GM10248 (cell line): ENCODE data around the gene SIRPB2.

ENCODE experiments used
- CTCF ChIA-PET: fragments of 300-600 bp; sonication (Branson Sonifier 250); formaldehyde crosslinking; extraction: SDS; loops from one replicate; lab custom pipeline; 2021; ENCODE audit warnings: antibody characterized with exemption; lab: Yijun Ruan, JAX
- POLR2A ChIA-PET: fragments of 350-650 bp; sonication (Branson Sonifier 250); formaldehyde crosslinking; extraction: SDS; loops from one replicate; lab custom pipeline; 2020; ENCODE audit warnings: antibody characterized with exemption; lab: Yijun Ruan, JAX
- DNase-seq: peaks from one replicate; pipeline ENCODE4 v3.0.0; 2012; ENCODE audit errors: extremely low spot score
- CTCF ChIP-seq: IDR thresholded peaks from 2 replicates; pipeline ENCODE4 v1.5.1; 2012; ENCODE audit warnings: mild to moderate bottlenecking, low read depth; ENCODE audit errors: extremely low read depth, missing control alignments, control extremely low read depth

The SIRPB2 gene

GRCh38 chr20:1427457-1428054 lies 63.7 kb downstream of the SIRPB2 start:
- TF ChIP-seq CTCF = no peak
- ChIA-PET POLR2A (no interaction called here), CTCF (interaction anchor here (0.7 to 1.2 kb wide), 2 partner anchors 9 to 19 kb away, joined by 3 read pairs; no protein-coding TSS in a partner anchor)
- no peak for DNase-seq

- CTCF ChIA-PET = interaction anchor here (0.7 to 1.7 kb wide), 8 partner anchors 10 to 113 kb away, joined by 3 to 9 read pairs (median 4); no protein-coding TSS in a partner anchor
- POLR2A ChIA-PET = no interaction called here
- no peak for TF ChIP-seq CTCF
- DNase-seq = no peak
These were observed 64.9 kb downstream of the SIRPB2 start for GRCh38 chr20:1426231-1426849.
